ENCODE data around the gene CEPT1.

Gene CEPT1

DNA sequence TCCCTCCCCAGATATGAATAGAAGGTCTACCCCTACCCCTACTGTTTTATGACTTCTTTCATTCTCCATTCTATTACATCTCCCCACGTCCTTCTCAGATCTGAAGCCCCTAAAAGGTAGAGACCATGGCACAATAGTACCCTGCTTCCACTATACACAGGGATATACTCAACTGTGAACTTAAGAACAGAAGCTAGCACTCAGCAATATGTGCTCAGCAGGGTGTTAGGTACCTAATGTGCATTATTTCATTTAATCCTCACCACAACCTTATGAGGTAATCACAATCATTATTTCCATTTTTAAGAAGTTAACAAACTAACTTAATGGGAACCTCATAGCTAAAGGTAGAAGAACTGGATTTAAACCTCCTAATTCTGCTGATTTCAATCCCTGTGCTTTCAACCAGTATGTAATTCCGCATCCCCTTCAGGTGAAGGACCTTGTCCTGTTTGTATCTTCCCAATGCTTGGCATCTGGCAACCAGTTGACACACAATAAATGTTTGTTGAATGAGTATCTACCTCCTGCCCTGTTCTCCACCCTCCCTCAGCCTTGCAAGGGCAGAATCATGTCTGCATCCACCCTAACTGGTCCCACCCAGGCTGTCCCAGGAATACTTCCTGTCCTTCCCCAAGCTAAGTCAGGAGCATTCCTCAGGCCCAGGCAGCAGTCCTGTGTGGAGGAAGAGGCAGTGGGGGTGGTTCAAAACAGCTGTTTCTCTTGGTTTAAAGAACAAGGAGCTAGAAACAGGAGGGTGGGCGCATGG lies 53.9 kb downstream of the CEPT1 start:
- DNase-seq = no peak

GRCh38 chr1:111195002-111195684 lies 55.1 kb downstream of the CEPT1 start:
- DNase-seq = no peak

GRCh38 chr1:111196213-111196612 lies 56.2 kb downstream of the CEPT1 start:
- DNase-seq = no peak

DNA sequence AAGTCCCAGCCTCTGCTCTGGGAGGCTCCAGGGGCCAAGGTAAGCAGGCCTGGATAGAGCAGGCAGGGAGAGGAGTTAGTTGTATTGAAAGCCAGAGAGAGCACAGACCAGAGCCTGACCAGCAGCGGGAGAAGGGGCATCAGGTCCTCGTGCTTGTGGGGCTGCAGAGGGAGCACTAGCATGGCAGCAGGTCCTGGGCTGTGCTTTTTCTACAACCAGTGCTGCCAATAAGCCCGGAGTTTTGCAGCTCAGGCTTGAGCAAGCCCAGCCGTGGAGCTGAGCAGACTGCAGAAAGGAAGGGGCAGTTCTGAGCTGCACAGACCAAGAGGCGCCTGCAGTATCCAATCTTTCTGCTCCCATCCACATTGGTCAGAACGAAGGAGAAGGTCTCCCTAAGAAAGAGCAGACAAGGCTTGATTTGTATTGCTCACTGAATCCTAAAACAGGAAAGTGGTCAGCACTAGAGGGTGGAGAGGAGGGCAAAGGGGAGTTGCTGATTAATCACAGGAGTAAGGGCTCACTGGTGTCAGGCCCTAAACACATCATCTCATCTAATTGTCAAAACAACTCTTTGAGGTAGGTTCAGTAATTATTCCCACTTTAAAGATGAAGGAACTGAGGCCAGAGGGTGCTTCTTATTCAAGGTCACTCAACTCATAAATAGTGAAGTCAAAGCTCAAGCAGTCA lies 57.7 kb downstream of the CEPT1 start:
- peak; percentile 65 to 76 for DNase-seq

- DNase-seq = no peak
These were observed 58.8 kb downstream of the CEPT1 start for GRCh38 chr1:111198836-111199235.

DNA sequence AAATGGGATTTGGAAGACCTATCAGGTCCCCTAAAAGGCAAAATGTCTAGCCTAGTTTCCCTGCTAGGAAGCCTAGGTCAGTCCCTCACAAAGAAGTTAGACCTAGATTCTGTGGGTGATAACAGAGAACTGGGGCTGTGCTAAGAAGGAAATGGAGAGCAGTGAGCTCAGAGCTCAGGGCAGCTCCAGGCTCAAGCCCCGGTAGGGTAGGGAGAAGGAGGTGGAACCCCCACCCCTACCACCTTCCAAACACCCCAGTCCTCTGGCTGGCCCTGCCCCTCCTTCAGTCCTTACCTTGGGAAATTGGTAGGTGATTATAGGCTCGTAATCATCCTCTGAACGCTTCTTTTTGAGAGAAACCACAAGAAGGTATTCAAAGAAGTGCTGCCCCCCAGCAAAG lies 59.3 kb downstream of the CEPT1 start:
- no peak for DNase-seq

DNA sequence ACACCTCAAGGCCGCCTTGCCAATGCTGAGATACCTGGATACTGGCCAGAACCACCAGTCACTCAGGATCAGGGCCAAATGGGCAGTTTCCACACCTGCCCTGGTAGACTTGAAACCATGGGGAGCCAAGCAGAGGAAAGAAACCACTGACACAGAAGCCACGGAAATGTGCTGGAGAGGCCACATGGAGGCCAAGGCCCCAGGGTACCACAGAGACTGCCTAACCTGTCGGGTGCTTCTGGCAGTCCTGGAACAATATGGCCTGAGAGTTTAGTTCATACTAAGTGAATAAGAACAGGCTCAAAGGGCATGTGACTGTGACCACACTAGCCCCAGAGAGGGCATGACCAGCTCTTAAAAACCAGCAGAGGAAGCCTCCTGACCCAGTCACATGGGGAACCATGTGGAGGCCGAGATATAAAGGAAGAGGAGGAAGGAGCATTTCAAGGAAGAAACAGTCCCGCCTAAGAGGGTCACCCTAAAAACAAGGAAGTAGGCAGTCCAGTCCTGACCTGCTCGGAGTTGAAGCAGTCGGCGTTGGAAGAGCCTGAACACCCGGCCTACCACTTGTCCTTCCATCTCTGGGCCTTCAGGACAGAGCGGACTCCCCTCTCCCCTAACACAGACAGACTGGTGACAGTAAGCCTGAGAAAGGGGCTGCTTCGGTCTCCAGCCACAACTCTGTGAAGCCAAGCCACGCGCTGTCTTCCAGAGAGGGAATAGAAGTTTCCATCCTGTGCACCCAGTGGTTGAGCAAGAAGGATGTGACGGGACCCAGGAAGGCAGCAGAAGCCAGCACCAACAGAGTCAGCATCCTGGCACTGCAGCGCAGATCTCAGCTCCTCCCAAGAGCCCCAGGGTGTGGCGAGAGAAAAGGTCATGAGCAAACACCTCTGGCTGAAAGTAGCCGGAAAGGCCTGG lies 60.1 kb downstream of the CEPT1 start, which contains the start of gene DENND2D:
Gene DENND2D (minus strand): TSS at position 766 of the 921 bp plus-strand sequence. CDS start 187 bp downstream, at position 579.
- peak; percentile 75 to 82 for DNase-seq

DNA sequence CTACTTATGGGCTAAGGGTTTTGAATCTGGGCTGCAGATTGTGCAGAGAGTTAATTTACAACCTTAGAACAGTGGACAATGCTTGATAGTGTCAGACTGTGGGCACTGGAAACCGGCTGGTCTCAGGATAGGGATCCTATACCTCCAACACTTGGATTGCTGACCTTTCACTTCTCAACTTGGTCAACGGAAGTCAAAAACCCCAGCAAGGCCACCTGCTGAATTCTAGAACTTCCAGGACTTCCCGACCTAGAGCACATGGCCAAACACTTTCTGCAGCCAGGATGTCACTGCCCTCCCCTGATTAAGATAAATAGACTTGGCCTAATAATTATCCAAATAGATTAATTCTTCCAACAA lies 60.8 kb downstream of the CEPT1 start:
- DNase-seq = no peak

DNA sequence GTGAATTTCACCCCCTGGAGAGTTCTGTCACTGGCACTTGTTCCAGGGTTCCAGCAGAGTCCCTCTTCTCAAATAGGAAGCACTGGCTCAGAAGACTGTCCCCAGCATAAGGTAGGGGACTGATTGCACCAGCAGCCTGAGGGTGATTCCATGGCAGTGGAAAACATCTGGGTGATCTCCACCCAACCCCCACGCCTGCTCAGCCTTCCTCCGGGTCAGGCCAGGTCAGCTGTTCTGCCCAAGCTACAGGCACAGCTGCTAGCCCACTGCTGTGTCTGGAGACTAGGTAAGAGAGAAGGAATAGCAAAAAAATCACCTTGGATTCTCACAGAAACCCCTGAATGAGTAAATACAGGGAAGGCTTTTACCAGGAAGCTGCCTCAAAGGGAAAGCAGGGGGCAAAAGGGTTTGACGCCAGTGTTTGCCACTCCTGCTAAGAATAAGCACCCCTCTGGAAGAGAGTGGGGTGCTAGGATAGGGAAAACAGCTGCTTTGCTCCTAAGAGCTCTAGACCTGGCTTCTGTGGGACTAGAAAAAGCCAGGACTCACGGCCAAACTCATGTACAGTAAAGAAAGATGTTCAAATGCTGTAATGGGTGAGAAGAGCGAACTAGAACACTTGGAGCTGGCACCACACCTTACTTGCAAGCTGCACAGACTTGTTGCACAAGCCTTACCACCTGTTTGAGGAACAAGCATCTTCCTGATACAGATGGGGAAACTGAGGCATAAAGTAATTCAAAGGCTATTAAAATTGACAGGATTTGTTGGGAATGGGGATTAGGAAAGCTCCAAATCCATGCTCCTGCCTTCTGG lies 61.5 kb downstream of the CEPT1 start:
- DNase-seq = peak; percentile 34 to 39

GRCh38 chr1:111202366-111202706 lies 62.3 kb downstream of the CEPT1 start:
- no peak for DNase-seq

GRCh38 chr1:111202707-111203623 lies 62.9 kb downstream of the CEPT1 start:
- DNase-seq = no peak

GRCh38 chr1:111203681-111204200 lies 63.7 kb downstream of the CEPT1 start:
- DNase-seq = peak; percentile 88 to 92

GRCh38 chr1:111204201-111204982 lies 64.4 kb downstream of the CEPT1 start:
- DNase-seq = peak; percentile 66 to 71

DNA sequence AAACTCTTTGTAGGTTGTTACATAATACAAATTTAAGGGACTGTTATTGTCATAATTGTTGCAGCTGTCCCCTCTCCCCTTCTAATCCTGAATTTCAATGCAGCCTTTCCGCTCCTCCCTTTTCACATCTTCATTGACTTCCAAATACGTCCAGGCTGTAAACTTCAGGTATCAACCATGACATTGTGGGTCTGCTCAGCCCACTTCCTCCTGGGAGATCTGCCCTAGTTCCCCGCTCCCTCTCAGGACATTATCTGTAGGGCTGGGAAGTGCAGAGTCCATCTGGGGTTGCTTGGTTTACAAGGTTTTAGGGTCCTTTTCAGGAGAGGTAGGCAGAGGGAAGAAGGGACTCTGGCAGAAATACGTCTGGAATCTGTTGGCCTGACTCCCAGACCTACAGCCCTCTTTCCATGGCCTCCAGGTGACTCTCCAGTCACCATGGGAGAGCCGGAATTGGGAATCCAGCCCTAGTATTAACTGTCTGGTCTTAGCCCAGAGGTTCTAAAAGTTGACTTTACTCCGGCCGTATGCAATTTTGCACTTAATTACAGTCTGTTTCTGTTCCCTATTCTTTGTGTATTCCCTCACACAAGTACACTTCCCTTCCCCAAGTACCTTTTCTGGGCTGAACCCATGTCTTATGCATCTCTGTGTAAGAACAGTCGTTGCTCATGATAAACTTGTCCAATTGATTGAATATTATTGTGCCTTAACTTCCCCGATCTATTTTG lies 65.1 kb downstream of the CEPT1 start:
- no peak for DNase-seq

DNA sequence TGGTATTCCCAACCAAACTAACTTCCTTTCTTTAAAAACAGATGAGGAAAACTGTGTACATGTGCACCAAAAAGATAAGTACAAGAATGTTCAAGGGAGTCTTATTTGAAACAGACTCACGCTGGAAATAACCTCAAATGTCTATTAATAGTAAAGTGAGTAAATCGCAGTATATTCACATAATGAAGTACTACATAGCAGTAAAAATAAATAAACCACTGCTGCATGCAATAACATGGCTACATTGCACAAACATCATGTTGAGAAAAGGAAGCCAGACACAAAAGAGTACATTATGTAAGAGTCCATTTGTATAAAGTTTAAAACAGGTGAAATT lies 65.7 kb downstream of the CEPT1 start:
- no peak for DNase-seq

DNA sequence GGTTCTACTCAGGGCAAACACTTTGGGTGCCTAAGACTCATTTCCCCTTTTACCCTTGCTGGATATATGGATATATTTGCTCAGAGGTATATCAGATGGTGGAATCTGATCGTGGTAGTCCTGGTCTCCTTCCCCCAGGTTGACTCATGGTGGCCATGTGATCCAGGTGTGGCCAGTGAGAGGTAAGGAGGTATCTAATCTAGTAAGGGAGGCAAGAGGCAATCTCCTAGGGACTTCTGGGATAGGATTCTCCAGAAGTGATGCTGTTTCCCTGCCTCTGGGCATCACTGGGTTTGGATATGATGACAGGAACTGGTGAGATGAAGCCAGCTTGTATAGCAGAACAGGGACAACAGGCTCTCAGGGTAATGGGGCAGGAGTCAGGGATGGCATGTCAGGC lies 68.9 kb downstream of the CEPT1 start:
- DNase-seq = no peak

- no peak for DNase-seq
These were observed 69.6 kb downstream of the CEPT1 start for GRCh38 chr1:111209622-111210021.

DNA sequence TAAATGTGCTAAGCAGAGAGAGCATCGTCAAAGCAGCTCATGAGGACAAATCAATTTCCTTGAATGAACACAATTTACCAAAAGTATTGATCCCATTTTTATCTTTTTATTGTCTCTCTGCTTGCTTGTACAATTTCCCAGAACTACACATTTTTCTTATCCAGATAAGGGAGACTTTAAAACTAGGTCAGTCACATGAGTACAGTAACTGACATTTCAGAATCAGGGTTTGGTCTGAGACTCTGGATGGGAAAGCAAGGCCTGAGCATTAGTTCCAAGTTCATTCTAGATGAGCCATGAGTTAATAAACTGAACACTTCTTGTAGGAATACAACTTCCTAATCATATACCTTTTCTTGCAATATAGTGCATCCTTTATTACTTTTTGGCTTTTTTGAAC lies 71.9 kb downstream of the CEPT1 start:
- no peak for DNase-seq
